Smooth muscle cell (in vitro differentiated cells): Measurements from ENCODE around the gene AP2A1. TPM values are rescaled to one million over a fixed set of nuclear protein-coding genes. Genes with fewer than 3 reads are reported as not detected.

ENCODE experiments used
- DNase-seq: peaks from one replicate; lab custom pipeline; 2025; ENCODE audit not compliant: unreplicated experiment; lab: John Stamatoyannopoulos, UW
- H2AFZ ChIP-seq: fragments of 200-600 bp; sonication (generic); 2 replicates; pipeline ENCODE4 v1.6.0; 2016; ENCODE audit warnings: antibody characterized with exemption, low read depth, mild to moderate bottlenecking
- H3F3A ChIP-seq: fragments of 200-600 bp; sonication (generic); 2 replicates; pipeline ENCODE4 v1.6.0; 2017; ENCODE audit warnings: antibody characterized with exemption, low read depth
- H3K27ac ChIP-seq: fragments of 200-600 bp; sonication (generic); 2 replicates; pipeline ENCODE4 v1.5.1; 2016; ENCODE audit warnings: low read depth, mild to moderate bottlenecking
- H3K27me3 ChIP-seq: fragments of 200-600 bp; sonication (generic); 2 replicates; pipeline ENCODE4 v1.6.1; 2016; ENCODE audit warnings: low read depth, mild to moderate bottlenecking
- H3K36me3 ChIP-seq: fragments of 200-600 bp; sonication (generic); 2 replicates; pipeline ENCODE4 v1.5.1; 2016; ENCODE audit warnings: low read depth
- H3K4me1 ChIP-seq: fragments of 200-600 bp; sonication (generic); 2 replicates; pipeline ENCODE4 v1.5.1; 2016; ENCODE audit warnings: low read depth
- H3K4me2 ChIP-seq: fragments of 200-600 bp; sonication (generic); 2 replicates; pipeline ENCODE4 v1.6.0; 2016; ENCODE audit warnings: mild to moderate bottlenecking
- H3K4me3 ChIP-seq: fragments of 200-600 bp; sonication (generic); 2 replicates; pipeline ENCODE4 v1.5.1; 2016; ENCODE audit warnings: mild to moderate bottlenecking
- H3K79me2 ChIP-seq: fragments of 200-600 bp; sonication (generic); 2 replicates; pipeline ENCODE4 v1.6.0; 2016; ENCODE audit warnings: low read depth, mild to moderate bottlenecking
- H3K9ac ChIP-seq: fragments of 200-600 bp; sonication (generic); 2 replicates; pipeline ENCODE4 v1.6.0; 2016; ENCODE audit warnings: low read depth
- H3K9me3 ChIP-seq: fragments of 200-600 bp; sonication (generic); replicated peaks from 2 replicates; pipeline ENCODE4 v1.5.1; 2016; ENCODE audit warnings: low read depth
- H4K20me1 ChIP-seq: fragments of 200-600 bp; sonication (generic); 2 replicates; pipeline ENCODE4 v1.6.0; 2016; ENCODE audit warnings: low read depth
- WGBS: methylation state at CpG from one replicate; pipeline ENCODE4 v1.1.7; 2016; ENCODE audit warnings: low lambda C conversion rate; 5-methylcytosine and 5-hydroxymethylcytosine counted together
- polyA plus RNA-seq: library from polyadenylated mRNA; unstranded; fragments of >200 nt; fragmentation: Nextera tagmentation; extraction: Ambion mirVana; gene quantifications from 2 replicates; pipeline ENCODE4 v1.2.1, GENCODE V29; 2016
- total RNA-seq: library from RNA; depleted of rRNA; stranded (reverse); fragments of >200 nt; gene quantifications from 2 replicates; pipeline ENCODE4 v1.2.3, GENCODE V29; 2014
- TF ChIP-seq, protein P1 (sequence below): fragments of 200-600 bp; sonication (generic); IDR thresholded peaks from 2 replicates; pipeline ENCODE4 v1.5.1; 2017; ENCODE audit warnings: borderline replicate concordance, mild to moderate bottlenecking, antibody characterized with exemption; ENCODE audit not compliant: insufficient read depth, poor library complexity, severe bottlenecking

AP2A1 gene
- total and polyA plus RNA-seq, 2 experiments from 2014 or later, result 57.7 to 65.2 TPM

DNA sequence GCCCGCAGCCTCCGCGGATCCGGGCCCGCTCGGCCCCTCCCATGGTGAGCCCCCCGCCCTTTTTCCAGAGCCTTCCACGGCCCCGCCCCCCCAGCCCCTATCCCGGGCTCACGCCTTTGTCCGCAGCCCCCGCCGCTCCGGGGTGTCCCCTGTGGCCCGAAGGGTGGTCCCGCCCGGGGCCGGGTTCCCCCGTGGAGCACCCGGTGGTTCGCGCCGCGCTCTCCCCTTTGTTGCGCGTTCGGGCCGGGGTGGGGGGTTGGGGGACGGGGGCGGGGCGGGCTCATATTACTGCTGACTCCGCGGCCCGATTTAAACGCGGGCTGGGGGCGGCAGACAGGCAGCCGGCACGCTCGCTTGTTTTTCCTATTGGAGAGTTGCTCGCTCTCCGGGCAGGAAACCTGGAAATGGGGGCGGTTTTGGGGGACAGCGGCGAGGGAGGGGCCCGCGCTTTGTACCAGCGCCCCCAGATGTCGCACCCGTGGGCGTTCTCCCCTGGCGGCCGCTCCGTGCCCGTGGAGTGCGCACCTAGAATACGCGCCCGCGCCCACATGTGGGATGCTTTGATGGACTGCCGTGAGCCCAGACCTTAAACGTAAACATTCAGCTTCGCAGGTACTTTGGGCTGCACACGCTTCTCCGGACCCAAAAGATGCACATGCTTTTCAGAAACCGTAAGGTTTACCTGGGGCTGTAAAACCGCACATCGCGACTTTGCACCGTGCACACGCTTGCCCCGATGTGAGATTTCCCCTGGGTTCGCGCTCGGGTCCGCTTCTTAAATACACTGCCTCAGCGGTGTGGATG is 84.9 kb downstream of the AP2A1 start:
- no peaks in the 10 kb centered on the region for H3K9me3 ChIP-seq
- H3K27me3 ChIP-seq, result no peaks in the 10 kb centered on the region
- peaks cover 54% of the 10 kb centered on the region for H3K79me2 ChIP-seq
- peaks cover 55% of the 10 kb centered on the region for H4K20me1 ChIP-seq
- peak overlapping the region; percentile 98 for H3K27ac ChIP-seq
- TF ChIP-seq, protein P1, sequence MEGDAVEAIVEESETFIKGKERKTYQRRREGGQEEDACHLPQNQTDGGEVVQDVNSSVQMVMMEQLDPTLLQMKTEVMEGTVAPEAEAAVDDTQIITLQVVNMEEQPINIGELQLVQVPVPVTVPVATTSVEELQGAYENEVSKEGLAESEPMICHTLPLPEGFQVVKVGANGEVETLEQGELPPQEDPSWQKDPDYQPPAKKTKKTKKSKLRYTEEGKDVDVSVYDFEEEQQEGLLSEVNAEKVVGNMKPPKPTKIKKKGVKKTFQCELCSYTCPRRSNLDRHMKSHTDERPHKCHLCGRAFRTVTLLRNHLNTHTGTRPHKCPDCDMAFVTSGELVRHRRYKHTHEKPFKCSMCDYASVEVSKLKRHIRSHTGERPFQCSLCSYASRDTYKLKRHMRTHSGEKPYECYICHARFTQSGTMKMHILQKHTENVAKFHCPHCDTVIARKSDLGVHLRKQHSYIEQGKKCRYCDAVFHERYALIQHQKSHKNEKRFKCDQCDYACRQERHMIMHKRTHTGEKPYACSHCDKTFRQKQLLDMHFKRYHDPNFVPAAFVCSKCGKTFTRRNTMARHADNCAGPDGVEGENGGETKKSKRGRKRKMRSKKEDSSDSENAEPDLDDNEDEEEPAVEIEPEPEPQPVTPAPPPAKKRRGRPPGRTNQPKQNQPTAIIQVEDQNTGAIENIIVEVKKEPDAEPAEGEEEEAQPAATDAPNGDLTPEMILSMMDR, result no peak
- peaks cover 13% of the 10 kb centered on the region for H3K4me1 ChIP-seq
- H3K4me2 ChIP-seq, result peak overlapping the region; percentile 90
- 5% methylated on average over 42 of the region's 78 CpGs for WGBS
- H3F3A ChIP-seq, result peaks cover 21% of the 10 kb centered on the region
- H3K36me3 ChIP-seq, result no peaks in the 10 kb centered on the region
- H2AFZ ChIP-seq, result no peak overlapping the region
- peak overlapping the region; percentile 86 for H3K4me3 ChIP-seq
- DNase-seq, result no peak
- peak overlapping the region; percentile 82 for H3K9ac ChIP-seq

DNA sequence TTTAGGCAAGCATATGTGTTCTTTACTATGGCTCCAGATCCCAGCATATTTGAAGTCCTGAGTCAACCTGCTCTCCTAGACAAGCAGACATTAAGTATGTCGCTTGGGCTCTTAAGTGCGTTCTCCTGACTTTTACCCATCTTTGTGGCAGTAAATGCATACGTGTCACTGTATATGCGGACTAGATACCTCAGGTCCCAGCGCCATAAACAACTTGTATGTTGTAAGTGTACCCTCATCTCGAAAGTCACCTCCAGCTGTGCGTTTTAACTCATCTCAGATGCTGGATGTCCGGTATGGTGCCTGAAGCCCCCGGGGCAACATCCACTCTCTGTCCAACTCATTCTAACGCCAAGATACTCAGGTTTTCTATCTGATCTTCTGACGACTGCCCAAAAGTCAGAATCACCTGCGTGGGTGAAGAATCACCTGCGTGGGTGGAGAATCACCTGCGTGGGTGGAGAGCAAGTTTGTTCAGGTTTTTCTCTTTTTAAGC is 85.9 kb downstream of the AP2A1 start:
- DNase-seq, result no peak
- Histone ChIP-seq H3K4me2 (peak overlapping the region; percentile 90), H3K9me3 (no peaks in the 10 kb centered on the region), H2AFZ (no peak overlapping the region), H3K36me3 (no peaks in the 10 kb centered on the region), H3K4me3 (peak overlapping the region; percentile 86), H3K4me1 (peaks cover 13% of the 10 kb centered on the region), H3K9ac (peak overlapping the region; percentile 82), H3F3A (peaks cover 30% of the 10 kb centered on the region), H3K79me2 (peaks cover 54% of the 10 kb centered on the region), H4K20me1 (peaks cover 65% of the 10 kb centered on the region), H3K27ac (no peak overlapping the region), H3K27me3 (no peaks in the 10 kb centered on the region)
- TF ChIP-seq, protein P1, result no peak
- WGBS, result 79% methylated on average over 14 of the region's 14 CpGs

DNA sequence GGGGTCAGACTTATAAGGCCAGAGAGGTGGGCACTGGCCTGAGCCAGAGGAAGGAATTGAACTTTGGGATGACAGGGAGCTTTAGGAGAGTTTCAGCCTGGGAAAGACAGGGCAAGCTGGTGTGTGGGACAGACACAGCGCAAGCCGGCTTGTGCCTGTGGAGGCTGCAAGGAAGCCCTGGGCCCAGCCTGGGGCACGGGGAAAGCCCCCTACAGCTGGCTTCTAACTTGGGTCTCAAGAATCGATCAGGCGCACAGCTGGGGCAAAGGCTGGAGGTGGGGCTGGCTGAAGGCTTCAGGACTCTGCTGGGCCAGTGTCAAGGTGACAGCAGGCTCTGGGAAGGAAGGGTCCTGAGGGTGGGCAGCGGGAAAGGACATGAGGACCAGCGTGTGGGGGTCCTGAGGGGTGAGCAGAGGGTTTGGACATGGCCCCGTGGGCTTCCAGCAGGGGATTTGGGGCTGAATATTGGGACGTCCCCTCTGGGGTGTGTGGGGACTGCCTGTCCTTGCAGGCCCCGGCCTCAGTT is 87.1 kb downstream of the AP2A1 start:
- no peak for DNase-seq
- no peaks in the 10 kb centered on the region for H3K9me3 ChIP-seq
- peaks cover 73% of the 10 kb centered on the region for H4K20me1 ChIP-seq
- H3K9ac ChIP-seq, result no peak overlapping the region
- H3K79me2 ChIP-seq, result peaks cover 53% of the 10 kb centered on the region
- H3K4me1 ChIP-seq, result peaks cover 13% of the 10 kb centered on the region
- no peak overlapping the region for H3K27ac ChIP-seq
- no peaks in the 10 kb centered on the region for H3K36me3 ChIP-seq
- H3F3A ChIP-seq, result peaks cover 39% of the 10 kb centered on the region
- TF ChIP-seq, protein P1, result no peak
- H3K4me2 ChIP-seq, result no peak overlapping the region
- whole genome bisulfite sequencing, result over 99% methylated on average over 10 of the region's 10 CpGs
- no peak overlapping the region for H2AFZ ChIP-seq
- no peak overlapping the region for H3K4me3 ChIP-seq
- H3K27me3 ChIP-seq, result no peaks in the 10 kb centered on the region
